Heart right ventricle (tissue), 16 donors: Measurements from ENCODE around the gene RCAN2. TPM values are rescaled to one million over a fixed set of nuclear protein-coding genes. Genes with fewer than 3 reads are reported as not detected.
A peak's percentile ranks its signal among the peaks of the same experiment; 100 is the strongest.

Experiments
- ATAC-seq, 8 donors: fragments of 200-7000 bp; cut with Tn5 transposase; one replicate each; pipeline ENCODE4 v1.9.1; 2020; ENCODE audit warnings: mild to moderate bottlenecking in 8 of 8, moderate library complexity in 8 of 8, moderate number of reproducible peaks in 1 of 8
- DNase-seq, 2 donors: peaks; one replicate each; pipeline ENCODE4 v3.0.0-alpha.2; 2020
- H3K27ac ChIP-seq, 10 donors: fragments of 200-600 bp; sonication (generic) in 2 of 10; one replicate each; pipeline versions ENCODE4 v1.5.0 to v1.8.0; 2020 to 2022; ENCODE audit warnings: mild to moderate bottlenecking in 3 of 10
- H3K27me3 ChIP-seq, 7 donors: fragments of 200-600 bp; one replicate each; pipeline ENCODE4 v1.8.0; 2021 to 2022; ENCODE audit warnings: mild to moderate bottlenecking in 2 of 7
- H3K36me3 ChIP-seq, 9 donors: fragments of 200-600 bp; sonication (generic) in 1 of 9; one replicate each; pipeline versions ENCODE4 v1.5.0 to v1.8.0; 2020 to 2022; ENCODE audit warnings: mild to moderate bottlenecking in 2 of 9
- H3K4me1 ChIP-seq, 9 donors: fragments of 200-600 bp; sonication (generic) in 1 of 9; one replicate each; pipeline versions ENCODE4 v1.5.0 to v1.8.0; 2020 to 2022; ENCODE audit warnings: mild to moderate bottlenecking in 4 of 9
- H3K4me3 ChIP-seq, 10 donors: fragments of 200-600 bp; sonication (generic) in 2 of 10; one replicate each; pipeline versions ENCODE4 v1.5.0 to v1.8.0; 2020 to 2022; ENCODE audit warnings: mild to moderate bottlenecking in 7 of 10, moderate library complexity in 2 of 10
- H3K9me3 ChIP-seq, 11 donors: fragments of 200-600 bp in 10 of 11; sonication (generic) in 2 of 11; one replicate each; pipeline versions ENCODE4 v1.5.0 to v1.8.0; 2013 to 2022; ENCODE audit warnings: mild to moderate bottlenecking in 2 of 11, control low read depth in 1 of 11, moderate library complexity in 1 of 11
- WGBS, 2 donors: extraction: QIAGEN DNeasy Blood & Tissue Kit; methylation state at CpG; one replicate each; pipeline ENCODE4 v1.1.7; 2013; ENCODE audit warnings: inconsistent platforms in 1 of 2; 5-methylcytosine and 5-hydroxymethylcytosine counted together
- intact Hi-C, 10 donors: fragments of 100-400 bp; cut with DNase I; formaldehyde crosslinking; loops; one replicate each; pipeline versions ENCODE4 v1.11.1 to v1.14.2; 2022
- polyA plus RNA-seq, 2 donors: library from polyadenylated mRNA; stranded (reverse); fragments of 200-250 nt; gene quantifications; one replicate each; pipeline ENCODE4 v1.2.3, GENCODE V29; 2013
- total RNA-seq, 10 donors: library from RNA; stranded (reverse); fragmentation: NEBNext Ultra II Directional in 3 of 10; extraction: Animal tissue kit (Norgen Biotek cat#: 25700) in 3 of 10; gene quantifications; one replicate each; pipeline versions ENCODE4 v1.2.1 to v1.2.4, GENCODE V29; 2021 to 2023
- TF ChIP-seq, protein P1 (sequence below), 9 donors: fragments of 200-600 bp; sonication (generic) in 2 of 9; IDR thresholded peaks; one replicate each; pipeline versions ENCODE4 v1.5.0 to v1.8.0; 2021 to 2022; ENCODE audit warnings: antibody characterized with exemption in 9 of 9, mild to moderate bottlenecking in 5 of 9, moderate library complexity in 1 of 9
- donor health status: Arrhythmogenic right ventricular cardiomyopathy.
- donor health status: ischemic (EF 13 %, LVEDD 7.1; RV severe dilation, severe dysfunction).
- donor health status: healthy with polysubstance abuse.
- donor health status: DM: no; HTN: yes; CAD: no.
- donor health status: DM: no; HTN: no; CAD: no.
- donor health status: ischemic (EF 25% LVEDD 6.9; RV normal size, moderate dysfunction).
- donor health status: ischemic (EF 25% LVEDD 5.7; RV mildly dilated, moderate dysfunction).
- donor health status: healthy.
- donor health status: DM: yes; HTN: yes; CAD: no.
- donor health status: Ischemic cardiomyopathy.
- donor health status: ischemic (EF 35%, LVEDD 5.7; RV mildly dilated, moderate dysfunction).
- donor health status: nonischemic (EF 11% LVEDD 7.7; RV severe dilation, severe dysfunction).
- donor health status: DM: yes; HTN: yes; CAD: no.
- donor health status: PGD.
- donor health status: ischemic (EF 29% LVEDD 5.4; RV normal size, mild dysfunction).
- donor health status: nonischemic (EF 23%, LVEDD 6.1; RV moderate dilation, normal function).

Gene RCAN2
- total and polyA plus RNA-seq, 12 donors, result 51.0 to 352 (median 298) TPM

DNA sequence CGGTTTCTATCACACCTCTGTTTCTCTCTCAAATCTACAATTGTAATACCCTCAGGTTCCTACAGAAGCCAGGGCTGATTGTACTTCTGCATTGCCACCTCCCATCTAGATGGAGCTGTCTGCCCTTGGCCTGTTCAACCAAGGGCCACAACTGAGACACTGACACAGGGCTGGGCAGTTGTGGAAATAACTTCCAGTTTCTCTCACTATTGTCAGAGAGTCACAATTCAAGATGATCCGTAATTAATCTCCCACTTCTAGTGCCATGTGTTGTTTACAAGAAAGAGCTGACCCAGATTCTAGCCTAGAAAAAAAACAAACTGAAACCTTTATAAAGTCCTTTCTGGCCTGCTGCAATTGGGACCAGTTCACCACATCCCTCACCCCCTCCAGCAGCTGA is 22.2 kb downstream of the RCAN2 start:
- Histone ChIP-seq H3K9me3 (no peaks in the 10 kb centered on the region), H3K4me1 (peaks cover 5 to 90% (median 68%) of the 10 kb centered on the region in 9 donors), H3K27me3 (no peaks in the 10 kb centered on the region), H3K27ac (peak overlapping the region in 4 of 10 donors; percentile 17 to 57 (median 27)), H3K4me3 (no peak overlapping the region), H3K36me3 (no peaks in the 10 kb centered on the region)
- DNase-seq (no peak), ATAC-seq (peak in 2 of 8 donors; percentile 29 to 32)
- intact Hi-C loops, result no loop called here
- WGBS, 2 donors, result 36 to 49% methylated on average over 2 of the region's 2 CpGs
- TF ChIP-seq, protein P1, sequence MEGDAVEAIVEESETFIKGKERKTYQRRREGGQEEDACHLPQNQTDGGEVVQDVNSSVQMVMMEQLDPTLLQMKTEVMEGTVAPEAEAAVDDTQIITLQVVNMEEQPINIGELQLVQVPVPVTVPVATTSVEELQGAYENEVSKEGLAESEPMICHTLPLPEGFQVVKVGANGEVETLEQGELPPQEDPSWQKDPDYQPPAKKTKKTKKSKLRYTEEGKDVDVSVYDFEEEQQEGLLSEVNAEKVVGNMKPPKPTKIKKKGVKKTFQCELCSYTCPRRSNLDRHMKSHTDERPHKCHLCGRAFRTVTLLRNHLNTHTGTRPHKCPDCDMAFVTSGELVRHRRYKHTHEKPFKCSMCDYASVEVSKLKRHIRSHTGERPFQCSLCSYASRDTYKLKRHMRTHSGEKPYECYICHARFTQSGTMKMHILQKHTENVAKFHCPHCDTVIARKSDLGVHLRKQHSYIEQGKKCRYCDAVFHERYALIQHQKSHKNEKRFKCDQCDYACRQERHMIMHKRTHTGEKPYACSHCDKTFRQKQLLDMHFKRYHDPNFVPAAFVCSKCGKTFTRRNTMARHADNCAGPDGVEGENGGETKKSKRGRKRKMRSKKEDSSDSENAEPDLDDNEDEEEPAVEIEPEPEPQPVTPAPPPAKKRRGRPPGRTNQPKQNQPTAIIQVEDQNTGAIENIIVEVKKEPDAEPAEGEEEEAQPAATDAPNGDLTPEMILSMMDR (IDR thresholded peaks at IDR 0.05), result no peak

DNA sequence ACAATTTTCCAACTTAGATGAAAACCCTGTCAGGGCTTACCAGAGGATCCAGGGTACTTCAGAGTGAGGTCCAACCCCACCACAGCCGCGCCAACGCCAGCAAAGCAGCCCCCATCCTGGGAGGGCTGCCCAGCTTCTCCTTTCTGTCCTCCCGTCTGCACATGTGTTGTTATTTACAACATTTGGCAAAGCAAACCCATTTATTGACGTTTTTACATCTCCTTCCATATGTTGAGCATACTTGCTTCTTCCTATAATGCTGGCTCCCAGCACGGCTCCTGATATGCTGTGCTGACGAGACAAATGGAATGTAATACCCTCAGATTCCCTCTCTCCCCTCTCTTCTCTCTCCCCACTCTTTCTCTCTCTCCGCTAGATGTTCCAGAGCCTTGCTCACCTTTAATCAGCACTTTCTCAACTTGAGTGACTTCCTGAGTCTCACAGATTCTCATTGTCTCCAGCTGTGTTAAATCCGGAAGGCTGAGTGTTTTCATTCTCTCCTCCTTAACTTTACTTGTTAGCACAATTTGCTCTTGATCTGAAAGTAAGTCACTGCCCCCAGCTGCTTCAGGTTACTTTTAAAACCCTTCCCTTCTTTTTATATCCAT is 22.7 kb downstream of the RCAN2 start:
- intact Hi-C loops, result no loop called here
- WGBS, 2 donors, result 54 to 58% methylated on average over 9 of the region's 9 CpGs
- H3K4me1 ChIP-seq, result peaks cover 5 to 95% (median 70%) of the 10 kb centered on the region in 9 donors

DNA sequence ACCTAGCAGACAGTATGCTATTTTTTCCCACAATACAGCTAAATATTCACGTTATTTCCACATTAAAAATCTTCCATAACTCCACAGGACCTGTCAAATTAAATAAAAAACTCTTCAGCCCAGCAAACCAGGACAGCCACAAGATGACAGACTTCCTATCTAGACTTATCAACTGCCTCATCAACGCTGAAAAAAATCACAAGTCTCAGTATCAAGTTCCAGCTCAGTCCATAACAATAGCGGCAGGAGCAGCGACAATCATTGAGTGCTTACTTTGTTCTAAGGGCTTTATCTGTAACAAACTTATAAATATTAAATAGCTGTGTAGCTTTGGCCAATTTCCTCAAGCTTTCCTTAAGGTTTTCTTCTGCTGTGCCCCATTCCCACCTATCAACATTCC is 24.7 kb downstream of the RCAN2 start:
- TF ChIP-seq, protein P1 (IDR thresholded peaks at IDR 0.05), result no peak
- no peak overlapping the region for H3K4me3 ChIP-seq
- H3K4me1 ChIP-seq, result peaks cover 5 to 96% (median 57%) of the 10 kb centered on the region in 9 donors
- H3K9me3 ChIP-seq, result no peaks in the 10 kb centered on the region
- H3K27ac ChIP-seq, result peak overlapping the region in 1 of 10 donors; percentile 15
- intact Hi-C loops, result no loop called here
- 56 to 63% methylated on average over 4 of the region's 4 CpGs for WGBS, 2 donors
- H3K36me3 ChIP-seq, result peaks cover 0 to 5% (median 0%) of the 10 kb centered on the region in 9 donors
- no peaks in the 10 kb centered on the region for H3K27me3 ChIP-seq
- ATAC-seq (peak in 1 of 8 donors; percentile 17), DNase-seq (no peak)

More for the DNA sequence above, 22.7 kb downstream of the RCAN2 start:
- peak overlapping the region in 4 of 10 donors; percentile 17 to 57 (median 27) for H3K27ac ChIP-seq
- no peaks in the 10 kb centered on the region for H3K36me3 ChIP-seq
- H3K27me3 ChIP-seq, result no peaks in the 10 kb centered on the region
- no peak overlapping the region for H3K4me3 ChIP-seq
- H3K9me3 ChIP-seq, result no peaks in the 10 kb centered on the region
- DNase-seq, result no peak
- TF ChIP-seq, protein P1 (IDR thresholded peaks at IDR 0.05), result no peak
- ATAC-seq, result peak in 1 of 8 donors; percentile 9

DNA sequence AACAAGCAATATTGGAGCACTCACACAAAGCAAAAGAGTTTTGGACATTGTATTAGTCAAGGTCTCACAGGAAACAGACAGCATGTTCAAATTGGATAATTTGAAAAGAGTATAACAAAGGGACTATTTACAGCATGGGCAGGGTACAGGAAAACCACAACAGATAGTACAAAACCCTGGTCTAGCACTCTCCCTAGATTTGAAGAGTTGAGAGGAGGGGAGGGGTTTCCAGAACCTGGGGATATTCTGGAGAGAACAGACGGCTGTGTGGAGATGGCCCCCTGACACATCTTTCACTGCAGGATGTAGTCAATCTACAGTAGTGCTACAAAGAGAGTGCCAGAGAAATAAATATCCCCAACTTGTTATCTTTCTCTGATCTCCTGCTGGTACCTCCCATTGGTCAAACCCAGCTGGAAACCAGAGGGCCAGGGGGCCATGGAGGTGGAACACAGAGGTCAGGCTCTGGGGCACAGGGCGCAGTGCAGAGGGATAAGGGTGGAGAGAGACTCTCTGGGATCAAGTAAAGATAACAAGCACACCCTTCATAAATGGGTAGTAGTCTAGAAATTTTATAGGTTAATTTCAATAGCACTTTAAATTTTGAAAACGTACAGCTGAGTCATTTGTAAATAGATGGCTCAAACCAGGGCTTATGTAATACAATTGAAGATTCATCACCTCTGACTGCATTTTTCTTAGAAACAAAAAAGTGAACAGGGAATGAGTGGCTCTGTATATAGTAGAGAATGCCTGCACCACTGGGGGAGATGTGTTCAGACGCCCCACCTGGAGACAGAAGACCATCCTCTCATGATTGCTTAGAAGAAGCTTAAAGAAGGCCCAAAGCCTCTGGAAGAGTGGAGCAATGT is 25.7 kb downstream of the RCAN2 start:
- TF ChIP-seq, protein P1 (IDR thresholded peaks at IDR 0.05), result no peak
- DNase-seq, result no peak
- intact Hi-C loops, result no loop called here
- ATAC-seq, result peak in 5 of 8 donors; percentile 7 to 42 (median 26)
- no peaks in the 10 kb centered on the region for H3K9me3 ChIP-seq
- no peak overlapping the region for H3K4me3 ChIP-seq
- 54 to 56% methylated on average over 4 of the region's 4 CpGs for WGBS, 2 donors
- H3K27me3 ChIP-seq, result no peaks in the 10 kb centered on the region
- H3K27ac ChIP-seq, result no peak overlapping the region
- peaks cover 5 to 86% (median 47%) of the 10 kb centered on the region in 9 donors for H3K4me1 ChIP-seq
- peaks cover 0 to 12% (median 0%) of the 10 kb centered on the region in 9 donors for H3K36me3 ChIP-seq
